Measurements from ENCODE around the gene REC8. TPM values are rescaled to one million over a fixed set of nuclear protein-coding genes. Genes with fewer than 3 reads are reported as not detected.

Gene REC8
- total RNA-seq, 1 experiment from 2014 or later, result 7.6 TPM

GRCh38 chr14:24132976-24133375 is 38.9 kb upstream of the REC8 start:
- DNase-seq (ENCODE audit: low read depth, low spot score) (no peak), ATAC-seq (no peak)
- Histone ChIP-seq H3K27me3 (ENCODE audit: insufficient read depth, low read length) (no peaks in the 10 kb centered on the region), H4K20me1 (ENCODE audit: insufficient read depth) (no peaks in the 10 kb centered on the region), H3K36me3 (ENCODE audit: control insufficient read depth in 1 of 2, insufficient read depth in 2 of 2, low read length in 2 of 2) (peaks cover 3 to 5% of the 10 kb centered on the region in 2 experiments; a peak in 2 of 4 replicates), H3K9me3 (ENCODE audit: control insufficient read depth in 1 of 2, insufficient read depth in 1 of 2, low read depth in 1 of 2, low read length in 2 of 2) (no peaks in the 10 kb centered on the region), H3K9ac (ENCODE audit: low read length) (no peak overlapping the region), H3K79me2 (ENCODE audit: insufficient read depth, low read length) (peaks cover 9% of the 10 kb centered on the region; the same call in 1 of the 2 replicates), H2AFZ (ENCODE audit: low read depth, low read length, poor library complexity, severe bottlenecking) (no peak overlapping the region), H3K9me2 (ENCODE audit: insufficient read depth) (no peaks in the 10 kb centered on the region), H3K4me2 (ENCODE audit: low read length) (no peak overlapping the region), H3K4me1 (ENCODE audit: control insufficient read depth in 1 of 2, insufficient read depth in 2 of 2, low read length in 2 of 2) (peaks cover 11 to 23% of the 10 kb centered on the region in 2 experiments; a peak in 3 of 4 replicates), H3K27ac (ENCODE audit: low read depth, low read length) (no peak overlapping the region), H3K4me3 (replicated peaks in 1 of 2; ENCODE audit: low read depth in 1 of 2, low read length in 2 of 2) (no peak overlapping the region)
- intact Hi-C loops (cut with micrococcal nuclease), result no loop called here
- CTCF ChIA-PET, result interaction anchor here (1.3 kb wide), 1 partner anchor 18 kb away, joined by 3 read pairs; the partner anchor contains the start of genes DCAF11 and NRL
- TF ChIP-seq ZFX (IDR thresholded peaks at IDR 0.05) (no peak), ZBTB33 (IDR thresholded peaks at IDR 0.05; ENCODE audit: extremely low read depth, insufficient replicate concordance, low read length) (no peak), FOSL1 (IDR thresholded peaks at IDR 0.05; ENCODE audit: low read depth) (no peak), RAD21 (IDR thresholded peaks at IDR 0.05; ENCODE audit: low read depth) (no peak), SIN3A (IDR thresholded peaks at IDR 0.05; ENCODE audit: low read depth) (no peak), CEBPB (IDR thresholded peaks at IDR 0.05; ENCODE audit: low read depth) (no peak), EZH2phosphoT487 (IDR thresholded peaks at IDR 0.05; ENCODE audit: borderline replicate concordance) (no peak), ELF1 (IDR thresholded peaks at IDR 0.05; ENCODE audit: borderline replicate concordance, low read depth) (no peak), POLR2A (IDR thresholded peaks at IDR 0.05; ENCODE audit: borderline replicate concordance, extremely low read depth, insufficient read depth, insufficient read length) (no peak), MAX (IDR thresholded peaks at IDR 0.05) (no peak), EZH2 (IDR thresholded peaks at IDR 0.05) (no peak), YY1 (IDR thresholded peaks at IDR 0.05; ENCODE audit: extremely low read depth, insufficient replicate concordance, low read depth, low read length) (no peak), ATF3 (IDR thresholded peaks at IDR 0.05) (no peak), SP1 (IDR thresholded peaks at IDR 0.05; ENCODE audit: low read depth) (no peak), TCF7L2 (IDR thresholded peaks at IDR 0.05; ENCODE audit: borderline replicate concordance, extremely low read depth, insufficient read depth, insufficient read length) (no peak), CBX3 (IDR thresholded peaks at IDR 0.05; ENCODE audit: low read depth) (no peak), CTCF (IDR thresholded peaks at IDR 0.05 in 2 of 3, conservative IDR thresholded peaks at IDR 0.05 in 1 of 3; ENCODE audit: borderline replicate concordance in 1 of 3, insufficient read depth in 1 of 3, low read depth in 2 of 3, low read length in 2 of 3) (no peak)
- RAD21 ChIA-PET (ENCODE audit: low non-redundant PET in 1 of 2, low total read pairs in 2 of 2, uncharacterized antibody in 2 of 2, unreplicated experiment in 2 of 2), result no interaction called here
- no TSS peak for BruUV-seq (replicated peaks)
- POLR2A ChIA-PET, result interaction anchor here (3.5 kb wide), 1 partner anchor 19 kb away, joined by 32 read pairs; the partner anchor contains the start of genes DCAF11 and NRL

All from HCT116 (cell line).